ENCODE results near the gene CMTM7.
"Not testable (repeated sequence)": the region's sequence is repeated elsewhere in the genome, so short reads cannot be mapped to it uniquely, and the experiment has no call there.

The CMTM7 gene

GRCh38 chr3:32467333-32468070 lies 75.8 kb downstream of the CMTM7 start:
- peak; percentile 85 for DNase-seq (ENCODE audit: extremely low spot score)
- TF ChIP-seq, protein P1, sequence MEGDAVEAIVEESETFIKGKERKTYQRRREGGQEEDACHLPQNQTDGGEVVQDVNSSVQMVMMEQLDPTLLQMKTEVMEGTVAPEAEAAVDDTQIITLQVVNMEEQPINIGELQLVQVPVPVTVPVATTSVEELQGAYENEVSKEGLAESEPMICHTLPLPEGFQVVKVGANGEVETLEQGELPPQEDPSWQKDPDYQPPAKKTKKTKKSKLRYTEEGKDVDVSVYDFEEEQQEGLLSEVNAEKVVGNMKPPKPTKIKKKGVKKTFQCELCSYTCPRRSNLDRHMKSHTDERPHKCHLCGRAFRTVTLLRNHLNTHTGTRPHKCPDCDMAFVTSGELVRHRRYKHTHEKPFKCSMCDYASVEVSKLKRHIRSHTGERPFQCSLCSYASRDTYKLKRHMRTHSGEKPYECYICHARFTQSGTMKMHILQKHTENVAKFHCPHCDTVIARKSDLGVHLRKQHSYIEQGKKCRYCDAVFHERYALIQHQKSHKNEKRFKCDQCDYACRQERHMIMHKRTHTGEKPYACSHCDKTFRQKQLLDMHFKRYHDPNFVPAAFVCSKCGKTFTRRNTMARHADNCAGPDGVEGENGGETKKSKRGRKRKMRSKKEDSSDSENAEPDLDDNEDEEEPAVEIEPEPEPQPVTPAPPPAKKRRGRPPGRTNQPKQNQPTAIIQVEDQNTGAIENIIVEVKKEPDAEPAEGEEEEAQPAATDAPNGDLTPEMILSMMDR (IDR thresholded peaks at IDR 0.05; ENCODE audit: control extremely low read depth, extremely low read depth, low read depth, missing control alignments): peak; percentile 99
- ChIA-PET CTCF (interaction anchor here (0.7 to 4.6 kb wide), 50 partner anchors 10 to 436 kb away, joined by 3 to 104 read pairs (median 6); partner anchors contain the start of genes CMTM7 and CNOT10), POLR2A (no interaction called here)

GRCh38 chr3:32469151-32469874 lies 77.7 kb downstream of the CMTM7 start:
- no peak for DNase-seq (ENCODE audit: extremely low spot score)
- ChIA-PET POLR2A (interaction anchor here (0.6 kb wide), 1 partner anchor 63 kb away, joined by 6 read pairs; no protein-coding TSS in a partner anchor), CTCF (interaction anchor here (0.8 to 4.6 kb wide), 19 partner anchors 12 to 363 kb away, joined by 3 to 104 read pairs (median 20); partner anchors contain the start of gene GPD1L)
- TF ChIP-seq, protein P1 (IDR thresholded peaks at IDR 0.05; ENCODE audit: control extremely low read depth, extremely low read depth, low read depth, missing control alignments): no peak

DNA sequence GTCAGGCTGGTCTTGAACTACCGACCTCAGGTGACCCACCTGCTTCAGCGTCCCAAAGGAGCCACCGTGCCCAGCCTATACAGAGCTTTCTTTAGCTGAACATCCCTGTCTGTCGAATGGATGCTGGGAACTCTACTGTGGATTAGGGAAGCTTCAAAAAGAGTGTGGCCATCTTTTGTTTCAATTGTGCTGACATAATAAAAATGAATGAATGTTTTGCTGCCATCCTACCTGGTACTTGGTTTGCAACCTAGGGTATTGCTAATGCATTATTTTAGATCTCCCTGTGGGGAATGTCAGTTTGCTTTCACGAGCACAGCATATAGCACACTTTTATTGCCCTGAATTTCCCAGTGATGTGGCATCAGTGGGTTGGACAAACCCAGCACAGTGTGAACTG lies 78.7 kb downstream of the CMTM7 start:
- DNase-seq (ENCODE audit: extremely low spot score): no peak
- CTCF ChIA-PET: interaction anchor here (0.8 to 4.6 kb wide), 14 partner anchors 13 to 364 kb away, joined by 3 to 104 read pairs (median 32); partner anchors contain the start of gene GPD1L
- TF ChIP-seq, protein P1 (IDR thresholded peaks at IDR 0.05; ENCODE audit: control extremely low read depth, extremely low read depth, low read depth, missing control alignments): no peak
- POLR2A ChIA-PET: no interaction called here

GRCh38 chr3:32471246-32471645 lies 79.6 kb downstream of the CMTM7 start:
- no peak for DNase-seq (ENCODE audit: extremely low spot score)
- POLR2A ChIA-PET: no interaction called here
- CTCF ChIA-PET: interaction anchor here (0.8 to 4.6 kb wide), 3 partner anchors 14 to 21 kb away, joined by 3 to 104 read pairs (median 7); no protein-coding TSS in a partner anchor
- TF ChIP-seq, protein P1 (IDR thresholded peaks at IDR 0.05; ENCODE audit: control extremely low read depth, extremely low read depth, low read depth, missing control alignments): no peak

DNA sequence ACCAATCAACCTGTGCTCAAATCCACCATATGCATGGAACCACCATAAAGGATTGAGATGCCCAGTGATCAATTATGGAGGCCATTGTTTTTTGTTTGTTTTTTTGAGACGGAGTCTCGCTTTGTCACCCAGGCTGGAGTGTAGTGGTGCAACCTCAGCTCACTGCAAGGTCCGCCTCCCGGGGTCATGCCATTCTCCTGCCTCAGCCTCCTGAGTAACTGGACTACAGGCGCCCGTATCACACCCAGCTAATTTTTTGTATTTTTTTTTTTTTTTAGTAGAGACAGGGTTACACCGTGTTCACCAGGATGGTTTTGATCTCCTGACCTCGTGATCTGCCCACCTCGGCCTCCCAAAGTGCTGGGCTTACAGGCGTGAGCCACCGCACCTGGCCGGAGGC lies 80.5 kb downstream of the CMTM7 start:
- CTCF ChIA-PET: interaction anchor here (1.0 to 2.3 kb wide), 3 partner anchors 20 to 97 kb away, joined by 3 to 7 read pairs (median 4); no protein-coding TSS in a partner anchor
- DNase-seq (ENCODE audit: extremely low spot score); POLR2A ChIA-PET: not testable (repeated sequence)

DNA sequence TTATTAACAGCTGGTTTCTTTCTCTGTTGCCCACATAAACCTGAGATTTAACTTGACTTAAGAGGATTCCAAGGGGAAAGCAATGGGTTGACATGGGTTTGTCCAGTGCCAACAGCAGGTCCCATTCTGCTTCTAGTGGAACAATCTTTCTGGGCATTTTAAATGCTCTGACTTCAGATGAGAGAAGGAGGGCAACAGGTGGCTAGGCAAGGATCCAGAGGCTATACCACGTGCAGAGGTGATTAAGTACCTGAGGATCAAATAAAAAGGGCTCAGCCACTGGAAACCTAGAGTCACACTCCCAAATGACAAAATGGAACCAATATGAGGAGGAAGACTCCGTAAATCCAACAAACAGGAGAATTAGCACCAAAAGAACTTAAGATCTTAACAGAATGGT lies 82.5 kb downstream of the CMTM7 start:
- ChIA-PET POLR2A (no interaction called here), CTCF (interaction anchor here (0.8 to 1.4 kb wide), 5 partner anchors 8 to 99 kb away, joined by 3 to 4 read pairs (median 3); no protein-coding TSS in a partner anchor)
- DNase-seq (ENCODE audit: extremely low spot score): no peak
- TF ChIP-seq, protein P1 (IDR thresholded peaks at IDR 0.05; ENCODE audit: control extremely low read depth, extremely low read depth, low read depth, missing control alignments): no peak
